Erythroblast (primary cell): ENCODE measurements around the gene SLC9C1.

Experiments used
- GATA1 ChIP-seq: IDR thresholded peaks from 2 replicates; pipeline ENCODE4 v1.6.1; 2011; ENCODE audit warnings: low read depth, mild to moderate bottlenecking, control low read depth, low read length, moderate library complexity
- POLR2A ChIP-seq: IDR thresholded peaks from 2 replicates; pipeline ENCODE4 v1.6.1; 2011; ENCODE audit warnings: mild to moderate bottlenecking, low read length

DNA sequence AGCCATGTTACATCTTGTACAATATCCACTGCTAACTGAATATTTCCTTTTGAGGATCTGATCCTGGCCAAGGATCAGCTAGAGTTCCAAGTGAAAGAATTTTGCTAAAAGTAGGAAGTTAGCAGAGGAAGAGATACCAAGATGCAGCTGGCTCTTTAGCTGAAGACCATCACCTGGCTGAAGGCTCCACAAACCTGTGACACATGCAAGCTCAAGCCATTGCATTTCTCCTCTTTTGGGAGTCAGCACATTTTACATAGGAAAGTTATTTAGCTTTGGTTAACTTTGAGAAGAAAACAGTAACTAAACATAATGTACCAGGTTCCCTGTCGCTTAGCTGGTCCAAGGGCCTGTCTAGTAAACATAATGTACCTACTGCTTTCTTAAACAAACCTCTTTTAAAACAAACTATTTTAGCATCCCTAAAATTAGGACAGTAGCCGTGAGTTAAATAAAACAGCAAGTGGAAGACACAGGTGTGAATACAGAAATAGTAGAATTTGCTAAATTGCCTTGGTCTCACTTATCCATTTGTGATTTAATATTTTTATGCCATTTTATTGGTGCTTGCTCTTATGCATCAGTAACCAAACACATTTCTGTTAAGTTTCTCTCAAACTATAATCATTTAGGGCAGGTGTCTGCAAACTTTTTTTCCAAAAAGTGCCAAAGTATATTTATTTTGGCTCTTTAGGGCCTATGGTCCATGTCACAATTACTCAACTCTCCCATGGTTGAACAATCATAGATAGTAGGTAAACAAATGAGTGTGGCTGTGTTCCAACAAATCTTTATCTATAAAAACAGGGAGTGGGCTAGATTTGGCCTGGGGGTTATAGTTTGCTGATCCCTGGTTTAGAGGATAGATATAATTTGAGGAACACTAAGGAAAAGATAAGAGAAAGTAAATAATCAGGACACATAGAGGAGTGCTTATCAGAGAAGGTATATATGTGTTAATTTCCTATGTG, 172.2 kb downstream of the SLC9C1 start:
- TF ChIP-seq POLR2A, result no peak
- TF ChIP-seq GATA1, result no peak
